RWPE2 (cell line): ENCODE results near the gene SCYL3.
"Not testable (repeated sequence)": the region's sequence is repeated elsewhere in the genome, so short reads cannot be mapped to it uniquely, and the experiment has no call there.

Source experiments
- ATAC-seq: fragments of 200-7000 bp; cut with Tn5 transposase; 3 replicates; pipeline ENCODE4 v1.9.1; 2021; ENCODE audit warnings: low read depth
- DNase-seq: peaks from one replicate; pipeline ENCODE4 v3.0.0-alpha.2; 2020; ENCODE audit warnings: low spot score
- H3K27ac ChIP-seq: fragments of 450-650 bp; 2 replicates; pipeline ENCODE4 v1.5.1; 2017; ENCODE audit warnings: mild to moderate bottlenecking; ENCODE audit not compliant: poor library complexity, severe bottlenecking
- H3K27me3 ChIP-seq: fragments of 250-450 bp; sonication (Bioruptor Pico); 2 replicates; pipeline ENCODE4 v1.5.1; 2021; ENCODE audit warnings: mild to moderate bottlenecking, moderate library complexity; ENCODE audit not compliant: insufficient read depth, poor library complexity, severe bottlenecking
- H3K36me3 ChIP-seq: fragments of 250-450 bp; sonication (Bioruptor Pico); 2 replicates; pipeline ENCODE4 v1.5.1; 2020; ENCODE audit warnings: low read depth, mild to moderate bottlenecking, moderate library complexity
- H3K4me1 ChIP-seq: fragments of 250-450 bp; sonication (Bioruptor Pico); 2 replicates; pipeline ENCODE4 v1.5.1; 2021; ENCODE audit warnings: mild to moderate bottlenecking, moderate library complexity; ENCODE audit not compliant: insufficient read depth, poor library complexity, severe bottlenecking
- H3K4me3 ChIP-seq: fragments of 250-450 bp; sonication (Bioruptor Pico); 2 replicates; pipeline ENCODE4 v1.5.1; 2021; ENCODE audit warnings: mild to moderate bottlenecking, moderate library complexity; ENCODE audit not compliant: severe bottlenecking
- H3K9me3 ChIP-seq: fragments of 250-450 bp; sonication (Bioruptor Pico); 2 replicates; pipeline ENCODE4 v1.5.1; 2021; ENCODE audit warnings: mild to moderate bottlenecking, moderate library complexity; ENCODE audit not compliant: severe bottlenecking
- CTCF ChIP-seq: fragments of 450-650 bp; IDR thresholded peaks from one replicate; pipeline ENCODE4 v1.5.1; 2017; ENCODE audit warnings: mild to moderate bottlenecking, moderate library complexity; ENCODE audit not compliant: poor library complexity, severe bottlenecking

The SCYL3 gene

GRCh38 chr1:169816617-169817016 is 77.1 kb downstream of the SCYL3 start:
- H3K27ac ChIP-seq = no peak overlapping the region
- no peak for ATAC-seq
- no peaks in the 10 kb centered on the region for H3K27me3 ChIP-seq
- no peaks in the 10 kb centered on the region for H3K4me1 ChIP-seq
- H3K9me3 ChIP-seq = no peaks in the 10 kb centered on the region
- H3K36me3 ChIP-seq = peaks cover 71% of the 10 kb centered on the region
- no peak for DNase-seq
- no peak for TF ChIP-seq CTCF
- no peak overlapping the region for H3K4me3 ChIP-seq

- Histone ChIP-seq H3K27me3 (no peaks in the 10 kb centered on the region), H3K27ac (no peak overlapping the region), H3K36me3 (peaks cover 75% of the 10 kb centered on the region), H3K9me3 (no peaks in the 10 kb centered on the region), H3K4me3 (no peak overlapping the region), H3K4me1 (no peaks in the 10 kb centered on the region)
- ATAC-seq (no peak), DNase-seq (no peak)
- TF ChIP-seq CTCF = no peak
These were observed 79.4 kb downstream of the SCYL3 start for GRCh38 chr1:169814265-169814664.

- peaks cover 73% of the 10 kb centered on the region for H3K36me3 ChIP-seq
- ATAC-seq (no peak), DNase-seq (no peak)
- no peak for TF ChIP-seq CTCF
- H3K27me3 ChIP-seq = no peaks in the 10 kb centered on the region
- H3K9me3 ChIP-seq = no peaks in the 10 kb centered on the region
- H3K4me1 ChIP-seq = no peaks in the 10 kb centered on the region
- no peak overlapping the region for H3K4me3 ChIP-seq
- no peak overlapping the region for H3K27ac ChIP-seq
These were observed 81.6 kb downstream of the SCYL3 start for GRCh38 chr1:169812131-169812530.

GRCh38 chr1:169811418-169812035 is 82.2 kb downstream of the SCYL3 start:
- H3K4me3 ChIP-seq, H3K4me1 ChIP-seq, DNase-seq, H3K27ac ChIP-seq, ATAC-seq, H3K9me3 ChIP-seq, H3K27me3 ChIP-seq: not testable (repeated sequence)
- H3K36me3 ChIP-seq = peaks cover 73% of the 10 kb centered on the region

- Histone ChIP-seq H3K36me3 (peaks cover 81% of the 10 kb centered on the region), H3K4me3 (no peak overlapping the region), H3K4me1 (no peaks in the 10 kb centered on the region), H3K9me3 (no peaks in the 10 kb centered on the region), H3K27ac (no peak overlapping the region), H3K27me3 (no peaks in the 10 kb centered on the region)
- ATAC-seq (peak; percentile 33; the same call in 1 of the 3 replicates), DNase-seq (no peak)
- TF ChIP-seq CTCF = peak; percentile 84
These were observed 84.2 kb downstream of the SCYL3 start for GRCh38 chr1:169809370-169810095.
